Gastrocnemius medialis (tissue), 4 donors: ENCODE data around the gene CMTM4. TPM values are rescaled to one million over a fixed set of nuclear protein-coding genes. Genes with fewer than 3 reads are reported as not detected.

Experiments
- ATAC-seq, 2 donors: fragments of 150-250 bp; one replicate each; pipeline ENCODE4 v1.9.1; 2016
- DNase-seq, 2 donors: peaks; one replicate each; pipeline ENCODE4 v3.0.0-alpha.2; 2019
- H3K27ac ChIP-seq, 4 donors: fragments of 200-600 bp; sonication (generic); 1 replicate in 1 of 4; 2 replicates in 3 of 4; pipeline ENCODE4 v1.5.1; 2016 to 2018; ENCODE audit warnings: mild to moderate bottlenecking in 2 of 4, moderate library complexity in 1 of 4
- H3K27me3 ChIP-seq, 3 donors: fragments of 200-600 bp; sonication (generic) in 2 of 3; 1 replicate in 1 of 3; 2 replicates in 2 of 3; pipeline versions ENCODE4 v1.5.1 to v1.6.0; 2016 to 2019; ENCODE audit warnings: mild to moderate bottlenecking in 1 of 3, moderate library complexity in 1 of 3
- H3K36me3 ChIP-seq, 2 donors: fragments of 200-600 bp; sonication (generic) in 1 of 2; one replicate each; pipeline ENCODE4 v1.5.1; 2017 to 2018
- H3K4me1 ChIP-seq, 2 donors: fragments of 200-600 bp; sonication (generic) in 1 of 2; one replicate each; pipeline ENCODE4 v1.5.1; 2016 to 2017; ENCODE audit warnings: mild to moderate bottlenecking in 2 of 2
- H3K4me3 ChIP-seq, 4 donors: fragments of 200-600 bp; sonication (generic) in 3 of 4; 1 replicate in 1 of 4; 2 replicates in 3 of 4; pipeline ENCODE4 v1.5.1; 2016 to 2019; ENCODE audit warnings: mild to moderate bottlenecking in 2 of 4
- H3K9me3 ChIP-seq, 3 donors: fragments of 200-600 bp; sonication (generic) in 2 of 3; 1 replicate in 1 of 3; 2 replicates in 2 of 3; pipeline ENCODE4 v1.5.1; 2016 to 2019
- POLR2A ChIP-seq, 2 donors: fragments of 450-650 bp; IDR thresholded peaks; one replicate each; pipeline ENCODE4 v1.6.1; 2017; ENCODE audit warnings: antibody characterized with exemption in 2 of 2, mild to moderate bottlenecking in 2 of 2, moderate library complexity in 2 of 2
- in situ Hi-C, 4 donors: fragments of 200-750 bp; cut with MboI; loops; one replicate each; pipeline versions ENCODE4 v1.15.0 to v1.8.0; 2017; ENCODE audit warnings: low sequenced_read_pairs in 4 of 4
- intact Hi-C: fragments of 100-400 bp; cut with DNase I; formaldehyde crosslinking; loops from one replicate; pipeline ENCODE4 v1.15.1; 2023; ENCODE audit warnings: low total_unique reads
- total RNA-seq, 4 donors: library from RNA; depleted of rRNA; stranded (reverse); fragments of >200 nt; gene quantifications; one replicate each; pipeline versions ENCODE4 v1.1.0 to v1.2.3, GENCODE V29; 2016
- TF ChIP-seq, protein P1 (sequence below), 5 experiments: fragments of 450-650 bp in 3 of 5; fragments of 200-600 bp in 2 of 5; sonication (generic) in 2 of 5; IDR thresholded peaks in 4 of 5; conservative IDR thresholded peaks in 1 of 5; 1 replicate in 4 of 5; 2 replicates in 1 of 5; pipeline ENCODE4 v1.5.1; 2016 to 2019; ENCODE audit warnings: antibody characterized with exemption in 5 of 5, mild to moderate bottlenecking in 3 of 5, moderate library complexity in 3 of 5

The CMTM4 gene
- total RNA-seq, 4 donors from 2014 or later = 5.7 to 15.0 (median 7.2) TPM

DNA sequence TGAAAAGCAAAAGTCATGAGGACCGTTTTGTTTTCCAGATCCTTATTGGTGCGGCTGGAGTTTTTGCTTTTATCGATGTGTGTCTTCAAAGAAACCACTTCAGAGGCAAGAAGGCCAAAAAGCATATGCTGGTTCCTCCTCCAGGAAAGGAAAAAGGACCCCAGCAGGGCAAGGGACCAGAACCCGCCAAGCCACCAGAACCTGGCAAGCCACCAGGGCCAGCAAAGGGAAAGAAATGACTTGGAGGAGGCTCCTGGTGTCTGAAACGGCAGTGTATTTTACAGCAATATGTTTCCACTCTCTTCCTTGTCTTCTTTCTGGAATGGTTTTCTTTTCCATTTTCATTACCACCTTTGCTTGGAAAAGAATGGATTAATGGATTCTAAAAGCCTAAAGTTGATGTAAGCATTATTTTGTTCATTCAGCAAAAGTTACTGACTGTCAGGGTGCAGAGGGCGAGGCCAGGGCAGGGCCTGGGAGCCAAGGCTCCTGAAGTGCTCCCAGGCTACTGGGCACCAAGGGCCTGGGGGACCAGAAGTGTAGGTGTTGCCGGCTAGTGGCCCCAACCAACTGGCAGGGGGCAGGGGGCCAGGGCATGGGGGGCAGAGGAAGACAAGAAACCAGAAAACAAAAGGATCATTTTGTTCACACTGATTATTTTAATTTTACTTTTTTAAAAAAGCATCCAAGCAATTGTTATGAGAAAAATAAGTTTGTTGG is 108.5 kb downstream of the CMTM4 start:
- Histone ChIP-seq H3K27ac (no peak overlapping the region), H3K36me3 (no peaks in the 10 kb centered on the region)
- in situ Hi-C loops = no loop called here

DNA sequence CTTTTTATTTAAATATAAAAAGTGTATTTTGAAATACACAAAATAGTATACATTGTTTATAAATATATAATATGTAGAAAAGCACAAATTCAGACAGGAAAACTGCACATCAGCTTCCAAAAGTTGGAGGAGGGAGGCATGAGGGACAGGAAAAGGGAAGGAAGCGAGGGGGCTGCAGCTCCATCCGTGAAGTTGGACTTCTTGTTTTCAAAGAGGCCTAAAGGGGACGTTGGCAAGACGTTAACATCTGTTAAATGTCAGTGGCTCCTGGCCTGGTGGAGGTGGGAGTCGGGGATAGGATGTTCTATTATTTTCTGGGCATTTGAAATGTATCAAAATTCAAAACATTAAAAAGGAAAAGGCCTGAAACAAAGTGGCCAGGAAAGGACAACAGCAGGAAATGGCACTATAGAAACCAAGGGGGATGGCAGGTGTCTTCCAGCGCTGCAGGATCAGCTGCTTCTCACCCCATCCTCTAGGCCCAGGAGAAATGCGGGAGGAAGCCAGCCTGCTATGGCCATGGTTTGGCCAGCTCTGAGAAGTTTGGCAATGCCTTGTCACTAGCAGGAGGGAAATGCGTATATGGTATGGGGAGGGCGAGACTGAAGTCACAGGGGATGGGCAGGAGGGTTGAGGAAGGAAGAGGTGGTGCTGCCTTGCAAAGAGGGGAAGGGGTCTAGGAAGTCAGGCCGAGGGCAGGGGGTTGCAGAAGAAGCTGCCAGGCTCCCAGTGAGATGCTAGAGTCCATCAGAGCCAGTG is 110.9 kb downstream of the CMTM4 start:
- peaks cover 6 to 7% of the 10 kb centered on the region in 2 donors for H3K4me1 ChIP-seq
- no peak overlapping the region for H3K4me3 ChIP-seq
- DNase-seq (no peak), ATAC-seq (no peak)
- intact Hi-C loops (loop anchor here (5.0 kb wide), 1 partner anchor 103 kb away; no protein-coding TSS in a partner anchor), in situ Hi-C loops (no loop called here)
- H3K9me3 ChIP-seq = no peaks in the 10 kb centered on the region
- TF ChIP-seq, protein P1, sequence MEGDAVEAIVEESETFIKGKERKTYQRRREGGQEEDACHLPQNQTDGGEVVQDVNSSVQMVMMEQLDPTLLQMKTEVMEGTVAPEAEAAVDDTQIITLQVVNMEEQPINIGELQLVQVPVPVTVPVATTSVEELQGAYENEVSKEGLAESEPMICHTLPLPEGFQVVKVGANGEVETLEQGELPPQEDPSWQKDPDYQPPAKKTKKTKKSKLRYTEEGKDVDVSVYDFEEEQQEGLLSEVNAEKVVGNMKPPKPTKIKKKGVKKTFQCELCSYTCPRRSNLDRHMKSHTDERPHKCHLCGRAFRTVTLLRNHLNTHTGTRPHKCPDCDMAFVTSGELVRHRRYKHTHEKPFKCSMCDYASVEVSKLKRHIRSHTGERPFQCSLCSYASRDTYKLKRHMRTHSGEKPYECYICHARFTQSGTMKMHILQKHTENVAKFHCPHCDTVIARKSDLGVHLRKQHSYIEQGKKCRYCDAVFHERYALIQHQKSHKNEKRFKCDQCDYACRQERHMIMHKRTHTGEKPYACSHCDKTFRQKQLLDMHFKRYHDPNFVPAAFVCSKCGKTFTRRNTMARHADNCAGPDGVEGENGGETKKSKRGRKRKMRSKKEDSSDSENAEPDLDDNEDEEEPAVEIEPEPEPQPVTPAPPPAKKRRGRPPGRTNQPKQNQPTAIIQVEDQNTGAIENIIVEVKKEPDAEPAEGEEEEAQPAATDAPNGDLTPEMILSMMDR (IDR thresholded peaks at IDR 0.05 in 4 of 5, conservative IDR thresholded peaks at IDR 0.05 in 1 of 5) = no peak
- TF ChIP-seq POLR2A (IDR thresholded peaks at IDR 0.05) = no peak
- no peaks in the 10 kb centered on the region for H3K27me3 ChIP-seq
- H3K36me3 ChIP-seq = no peaks in the 10 kb centered on the region
- H3K27ac ChIP-seq = no peak overlapping the region

More for the DNA sequence above, 108.5 kb downstream of the CMTM4 start:
- ATAC-seq = no peak
- Histone ChIP-seq H3K27me3 (no peaks in the 10 kb centered on the region), H3K9me3 (no peaks in the 10 kb centered on the region), H3K4me3 (no peak overlapping the region), H3K4me1 (no peaks in the 10 kb centered on the region)
- TF ChIP-seq POLR2A (IDR thresholded peaks at IDR 0.05) = no peak
- TF ChIP-seq, protein P1 (IDR thresholded peaks at IDR 0.05 in 4 of 5, conservative IDR thresholded peaks at IDR 0.05 in 1 of 5) = no peak
- no peak for DNase-seq
- intact Hi-C loops = loop anchor here (5.0 kb wide), 1 partner anchor 106 kb away; no protein-coding TSS in a partner anchor

DNA sequence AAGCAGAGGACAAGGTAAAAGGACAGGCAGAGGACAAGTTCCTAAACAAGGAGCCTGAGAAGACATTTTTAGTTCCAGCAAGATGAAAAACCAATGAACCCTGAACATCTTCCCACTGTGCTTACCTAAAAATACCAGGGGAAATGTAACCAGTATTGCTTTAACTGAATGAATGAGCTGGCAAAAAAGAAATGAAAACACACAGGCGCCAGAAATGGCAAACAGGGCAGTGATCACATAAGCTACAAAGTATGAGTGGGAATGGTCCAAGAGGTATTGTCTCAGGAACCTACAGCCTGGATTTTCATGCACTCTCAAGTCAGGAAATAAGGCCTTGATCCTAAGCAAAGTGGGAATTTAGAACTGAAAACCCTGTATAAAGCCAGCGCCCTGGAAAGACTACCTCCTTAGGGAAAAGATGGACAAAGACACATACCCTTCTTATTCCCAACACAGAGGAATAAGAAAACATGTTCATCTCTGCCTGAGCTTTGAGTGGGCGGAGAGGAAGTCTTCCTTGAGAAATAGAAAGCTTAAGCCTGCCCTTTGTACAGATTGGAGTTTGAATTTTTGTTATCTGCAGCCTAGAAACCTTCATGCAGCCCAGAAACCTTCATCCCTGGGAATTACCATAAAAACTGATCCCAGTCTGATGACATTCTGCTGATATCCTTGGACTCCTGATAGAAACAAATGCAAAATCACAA is 115.1 kb downstream of the CMTM4 start:
- no peaks in the 10 kb centered on the region for H3K9me3 ChIP-seq
- H3K27ac ChIP-seq = peak overlapping the region in 3 of 4 donors; percentile 33 to 48 (median 35)
- H3K4me1 ChIP-seq = peaks cover 27% of the 10 kb centered on the region in 2 donors
- H3K27me3 ChIP-seq = peaks cover 13 to 25% (median 20%) of the 10 kb centered on the region in 3 donors
- intact Hi-C loops (no loop called here), in situ Hi-C loops (no loop called here)
- ATAC-seq (no peak), DNase-seq (no peak)
- H3K4me3 ChIP-seq = no peak overlapping the region
- H3K36me3 ChIP-seq = no peaks in the 10 kb centered on the region
- TF ChIP-seq, protein P1 (IDR thresholded peaks at IDR 0.05 in 4 of 5, conservative IDR thresholded peaks at IDR 0.05 in 1 of 5) = no peak
- TF ChIP-seq POLR2A (IDR thresholded peaks at IDR 0.05) = no peak

DNA sequence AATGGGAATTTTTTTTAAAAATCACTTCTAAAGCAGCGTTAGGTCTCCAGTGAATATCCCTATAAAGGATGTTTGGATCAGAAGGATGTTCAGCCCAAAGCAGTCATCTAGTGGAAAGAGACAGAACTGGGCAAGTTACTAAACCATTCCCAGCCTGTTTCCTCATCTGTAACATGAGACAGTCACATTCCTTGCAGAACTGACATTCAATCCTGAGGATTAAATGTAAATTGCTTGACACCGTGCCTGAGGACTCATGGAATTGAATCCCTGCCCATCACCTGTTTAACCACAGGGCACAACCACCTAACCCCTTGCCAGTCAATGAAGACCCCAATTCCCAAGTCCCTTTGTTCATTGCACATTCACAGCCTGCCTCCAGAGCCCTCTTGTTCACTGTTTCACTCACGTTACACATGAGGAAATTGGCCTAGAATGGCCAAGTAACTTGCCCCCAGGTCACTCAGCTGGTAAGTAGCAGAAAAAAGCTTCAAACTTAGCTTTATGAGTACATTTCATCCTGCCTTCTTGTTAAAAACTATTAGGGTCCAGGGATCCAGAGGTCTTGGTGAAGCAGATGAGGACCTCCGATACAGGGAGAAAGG is 115.8 kb downstream of the CMTM4 start:
- in situ Hi-C loops (no loop called here), intact Hi-C loops (no loop called here)
- Histone ChIP-seq H3K9me3 (no peaks in the 10 kb centered on the region), H3K36me3 (no peaks in the 10 kb centered on the region), H3K27me3 (peaks cover 13 to 29% (median 20%) of the 10 kb centered on the region in 3 donors), H3K4me3 (no peak overlapping the region), H3K27ac (peak overlapping the region in 3 of 4 donors; percentile 33 to 48 (median 35)), H3K4me1 (peaks cover 27% of the 10 kb centered on the region in 2 donors)
- TF ChIP-seq, protein P1 (IDR thresholded peaks at IDR 0.05 in 4 of 5, conservative IDR thresholded peaks at IDR 0.05 in 1 of 5) = no peak
- TF ChIP-seq POLR2A (IDR thresholded peaks at IDR 0.05) = no peak
- ATAC-seq = peak; percentile 96 to 99
- DNase-seq = peak in 1 of 2 donors; percentile 24
